Hepatocyte (in vitro differentiated cells): Measurements from ENCODE around the gene ELOVL3.

Experiments used
- EZH2 ChIP-seq: fragments of 200-600 bp; sonication (generic); IDR thresholded peaks from 2 replicates; pipeline ENCODE4 v1.6.1; 2016; ENCODE audit warnings: antibody characterized with exemption, mild to moderate bottlenecking, borderline replicate concordance
- EZH2phosphoT487 ChIP-seq: fragments of 200-600 bp; sonication (generic); IDR thresholded peaks from one replicate; pipeline ENCODE4 v1.6.1; 2018; ENCODE audit warnings: antibody characterized with exemption, mild to moderate bottlenecking, low read depth, moderate library complexity; ENCODE audit not compliant: unreplicated experiment, severe bottlenecking
- TF ChIP-seq, protein P1 (sequence below): fragments of 200-600 bp; sonication (generic); IDR thresholded peaks from 2 replicates; pipeline ENCODE4 v1.5.1; 2016; ENCODE audit warnings: antibody characterized with exemption, mild to moderate bottlenecking; ENCODE audit not compliant: poor library complexity

DNA sequence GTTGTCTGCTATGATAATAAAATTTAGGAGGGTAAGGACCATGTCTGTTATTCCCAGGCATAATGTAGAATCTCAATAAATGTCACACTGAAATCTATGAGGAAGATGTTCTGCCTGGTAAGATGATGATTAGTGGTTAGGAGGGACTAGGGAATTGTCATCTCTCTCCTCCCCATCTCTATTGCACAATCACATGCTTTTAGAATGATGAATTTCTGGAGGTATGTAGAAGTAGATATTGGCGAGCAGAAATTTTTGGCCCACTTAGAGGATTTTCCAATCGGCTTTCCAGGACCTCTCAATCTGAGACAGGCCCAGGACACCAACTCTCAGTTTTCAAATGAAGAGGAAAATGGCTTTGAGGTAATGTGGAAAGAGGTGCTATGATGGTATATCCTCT is 17.2 kb downstream of the ELOVL3 start:
- TF ChIP-seq, protein P1, sequence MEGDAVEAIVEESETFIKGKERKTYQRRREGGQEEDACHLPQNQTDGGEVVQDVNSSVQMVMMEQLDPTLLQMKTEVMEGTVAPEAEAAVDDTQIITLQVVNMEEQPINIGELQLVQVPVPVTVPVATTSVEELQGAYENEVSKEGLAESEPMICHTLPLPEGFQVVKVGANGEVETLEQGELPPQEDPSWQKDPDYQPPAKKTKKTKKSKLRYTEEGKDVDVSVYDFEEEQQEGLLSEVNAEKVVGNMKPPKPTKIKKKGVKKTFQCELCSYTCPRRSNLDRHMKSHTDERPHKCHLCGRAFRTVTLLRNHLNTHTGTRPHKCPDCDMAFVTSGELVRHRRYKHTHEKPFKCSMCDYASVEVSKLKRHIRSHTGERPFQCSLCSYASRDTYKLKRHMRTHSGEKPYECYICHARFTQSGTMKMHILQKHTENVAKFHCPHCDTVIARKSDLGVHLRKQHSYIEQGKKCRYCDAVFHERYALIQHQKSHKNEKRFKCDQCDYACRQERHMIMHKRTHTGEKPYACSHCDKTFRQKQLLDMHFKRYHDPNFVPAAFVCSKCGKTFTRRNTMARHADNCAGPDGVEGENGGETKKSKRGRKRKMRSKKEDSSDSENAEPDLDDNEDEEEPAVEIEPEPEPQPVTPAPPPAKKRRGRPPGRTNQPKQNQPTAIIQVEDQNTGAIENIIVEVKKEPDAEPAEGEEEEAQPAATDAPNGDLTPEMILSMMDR: no peak
- no peak for TF ChIP-seq EZH2
- no peak for TF ChIP-seq EZH2phosphoT487
